ENCODE data around the gene CFL1.

The CFL1 gene

DNA sequence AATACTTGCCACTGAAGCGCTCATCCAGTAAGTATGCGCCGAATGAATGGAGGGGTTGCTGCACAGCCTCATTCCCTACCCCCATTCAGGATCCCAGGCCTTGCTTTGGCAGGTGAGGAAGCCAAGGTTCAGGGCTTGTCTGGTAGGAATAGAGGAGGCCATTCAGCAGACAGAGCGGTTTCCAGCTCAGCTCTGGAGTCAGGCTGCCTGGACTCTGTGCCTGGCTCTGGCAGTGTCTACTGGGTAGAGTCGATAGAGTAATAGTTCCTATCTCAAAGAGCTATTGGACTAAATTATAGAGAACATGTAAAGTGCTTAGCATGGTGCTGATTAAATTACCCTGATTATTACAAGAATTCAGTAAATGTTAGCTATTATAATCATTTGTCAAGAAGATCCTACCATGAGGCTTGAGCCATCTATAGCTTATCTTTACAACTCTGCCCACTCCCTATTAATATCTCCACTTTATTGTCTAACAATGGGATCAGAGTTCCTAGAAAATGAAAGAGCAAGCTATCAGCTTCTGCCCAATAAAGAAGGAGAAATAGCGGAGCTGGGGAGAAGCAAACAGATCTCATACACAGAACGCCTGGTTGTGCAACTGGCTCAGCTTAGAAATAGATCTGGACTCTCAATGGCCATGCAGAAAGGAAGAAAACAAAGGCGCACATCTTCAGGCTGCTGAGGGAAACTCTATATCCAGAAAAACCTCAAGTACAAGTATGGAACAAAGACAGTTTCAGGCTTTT, 30.8 kb downstream of the CFL1 start:
- H3K9me2 ChIP-seq (replicated peaks; ENCODE audit: low read depth, low read length), result no peaks in the 10 kb centered on the region
- H3K4me1 ChIP-seq (ENCODE audit: insufficient read depth, low read length, poor library complexity, severe bottlenecking), result peaks cover 14% of the 10 kb centered on the region
- H4K20me1 ChIP-seq (ENCODE audit: insufficient read depth, low read length, poor library complexity, severe bottlenecking), result no peaks in the 10 kb centered on the region
- H3K36me3 ChIP-seq (ENCODE audit: insufficient read depth, low read length), result no peaks in the 10 kb centered on the region
- TF ChIP-seq, protein P1, sequence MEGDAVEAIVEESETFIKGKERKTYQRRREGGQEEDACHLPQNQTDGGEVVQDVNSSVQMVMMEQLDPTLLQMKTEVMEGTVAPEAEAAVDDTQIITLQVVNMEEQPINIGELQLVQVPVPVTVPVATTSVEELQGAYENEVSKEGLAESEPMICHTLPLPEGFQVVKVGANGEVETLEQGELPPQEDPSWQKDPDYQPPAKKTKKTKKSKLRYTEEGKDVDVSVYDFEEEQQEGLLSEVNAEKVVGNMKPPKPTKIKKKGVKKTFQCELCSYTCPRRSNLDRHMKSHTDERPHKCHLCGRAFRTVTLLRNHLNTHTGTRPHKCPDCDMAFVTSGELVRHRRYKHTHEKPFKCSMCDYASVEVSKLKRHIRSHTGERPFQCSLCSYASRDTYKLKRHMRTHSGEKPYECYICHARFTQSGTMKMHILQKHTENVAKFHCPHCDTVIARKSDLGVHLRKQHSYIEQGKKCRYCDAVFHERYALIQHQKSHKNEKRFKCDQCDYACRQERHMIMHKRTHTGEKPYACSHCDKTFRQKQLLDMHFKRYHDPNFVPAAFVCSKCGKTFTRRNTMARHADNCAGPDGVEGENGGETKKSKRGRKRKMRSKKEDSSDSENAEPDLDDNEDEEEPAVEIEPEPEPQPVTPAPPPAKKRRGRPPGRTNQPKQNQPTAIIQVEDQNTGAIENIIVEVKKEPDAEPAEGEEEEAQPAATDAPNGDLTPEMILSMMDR (conservative IDR thresholded peaks at IDR 0.05; ENCODE audit: low read length), result no peak
- TF ChIP-seq EZH2phosphoT487 (IDR thresholded peaks at IDR 0.05; ENCODE audit: borderline replicate concordance), result no peak
- no peaks in the 10 kb centered on the region for H3K9me3 ChIP-seq (ENCODE audit: insufficient read depth, low read depth, low read length)
- H3K27me3 ChIP-seq (ENCODE audit: insufficient read depth, low read length, poor library complexity, severe bottlenecking), result no peaks in the 10 kb centered on the region
- H2AFZ ChIP-seq (ENCODE audit: low read length), result no peak overlapping the region
- H3F3A ChIP-seq (ENCODE audit: low read depth), result 0 out of 2 replicates have a peak, but pooled peaks cover 2% of the 10 kb centered on the region
- H3K9ac ChIP-seq (ENCODE audit: low read depth, low read length, poor library complexity, severe bottlenecking), result no peak overlapping the region
- H3K4me3 ChIP-seq (ENCODE audit: low read length, poor library complexity, severe bottlenecking), result no peak overlapping the region
- H3K4me2 ChIP-seq (ENCODE audit: low read depth, low read length, poor library complexity, severe bottlenecking), result no peak overlapping the region
- no peaks in the 10 kb centered on the region for H3K79me2 ChIP-seq (ENCODE audit: insufficient read depth, low read length)

DNA sequence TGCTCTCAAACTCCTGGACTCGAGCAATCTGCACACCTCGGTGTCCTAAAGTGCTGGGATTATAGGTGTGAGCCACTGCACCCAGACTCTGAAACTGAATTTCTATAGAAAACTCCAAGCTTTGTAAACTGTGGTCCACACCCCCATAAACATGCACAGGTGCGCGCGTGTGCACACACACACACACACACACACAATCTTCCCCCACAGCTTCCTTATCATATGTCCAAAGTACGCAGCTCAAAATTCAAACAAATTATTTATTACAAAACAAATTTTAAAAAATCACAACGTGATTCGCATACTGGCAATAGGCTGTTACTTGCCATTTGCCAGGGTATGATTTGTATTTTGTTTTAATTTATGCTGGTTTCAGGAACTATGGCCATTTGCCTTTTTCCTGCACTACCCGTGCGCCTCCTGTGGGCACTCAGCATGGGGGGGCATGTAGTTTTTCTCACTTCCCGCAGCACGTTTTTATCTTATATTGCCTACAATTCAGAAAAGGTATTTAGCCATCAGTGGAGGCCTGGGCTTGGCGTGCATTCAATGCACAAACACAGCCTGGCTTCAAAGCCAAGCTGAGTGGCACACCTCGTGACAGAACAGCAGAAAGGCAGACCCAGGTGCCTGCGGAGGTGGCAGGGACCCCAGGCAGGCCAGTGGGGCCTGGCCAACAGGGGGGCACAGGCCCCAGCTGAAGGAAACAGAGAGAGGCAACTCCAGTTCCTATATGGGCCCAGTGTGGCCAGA, 35.0 kb downstream of the CFL1 start:
- Histone ChIP-seq H3K9me3 (ENCODE audit: insufficient read depth, low read depth, low read length) (no peaks in the 10 kb centered on the region), H2AFZ (ENCODE audit: low read length) (no peak overlapping the region), H3K4me1 (ENCODE audit: insufficient read depth, low read length, poor library complexity, severe bottlenecking) (no peaks in the 10 kb centered on the region), H3K9ac (ENCODE audit: low read depth, low read length, poor library complexity, severe bottlenecking) (no peak overlapping the region), H3K4me2 (ENCODE audit: low read depth, low read length, poor library complexity, severe bottlenecking) (no peak overlapping the region), H3K36me3 (ENCODE audit: insufficient read depth, low read length) (no peaks in the 10 kb centered on the region), H3K9me2 (replicated peaks; ENCODE audit: low read depth, low read length) (no peaks in the 10 kb centered on the region), H3K79me2 (ENCODE audit: insufficient read depth, low read length) (no peaks in the 10 kb centered on the region), H4K20me1 (ENCODE audit: insufficient read depth, low read length, poor library complexity, severe bottlenecking) (no peaks in the 10 kb centered on the region), H3K4me3 (ENCODE audit: low read length, poor library complexity, severe bottlenecking) (no peak overlapping the region), H3K27me3 (ENCODE audit: insufficient read depth, low read length, poor library complexity, severe bottlenecking) (no peaks in the 10 kb centered on the region), H3F3A (ENCODE audit: low read depth) (no peaks in the 10 kb centered on the region)
- TF ChIP-seq, protein P1 (conservative IDR thresholded peaks at IDR 0.05; ENCODE audit: low read length), result no peak
- TF ChIP-seq EZH2phosphoT487 (IDR thresholded peaks at IDR 0.05; ENCODE audit: borderline replicate concordance), result no peak

GRCh38 chr11:65821107-65821506, 36.9 kb downstream of the CFL1 start:
- Histone ChIP-seq H3K9me3 (ENCODE audit: insufficient read depth, low read depth, low read length) (no peaks in the 10 kb centered on the region), H3K4me2 (ENCODE audit: low read depth, low read length, poor library complexity, severe bottlenecking) (no peak overlapping the region), H2AFZ (ENCODE audit: low read length) (no peak overlapping the region), H3K4me1 (ENCODE audit: insufficient read depth, low read length, poor library complexity, severe bottlenecking) (peaks cover 13% of the 10 kb centered on the region), H3K27me3 (ENCODE audit: insufficient read depth, low read length, poor library complexity, severe bottlenecking) (no peaks in the 10 kb centered on the region), H3K79me2 (ENCODE audit: insufficient read depth, low read length) (peaks cover 13% of the 10 kb centered on the region; the same call in 1 of the 2 replicates), H3K36me3 (ENCODE audit: insufficient read depth, low read length) (no peaks in the 10 kb centered on the region), H3K4me3 (ENCODE audit: low read length, poor library complexity, severe bottlenecking) (no peak overlapping the region), H3K9ac (ENCODE audit: low read depth, low read length, poor library complexity, severe bottlenecking) (no peak overlapping the region), H3F3A (ENCODE audit: low read depth) (no peaks in the 10 kb centered on the region), H3K9me2 (replicated peaks; ENCODE audit: low read depth, low read length) (no peaks in the 10 kb centered on the region), H4K20me1 (ENCODE audit: insufficient read depth, low read length, poor library complexity, severe bottlenecking) (no peaks in the 10 kb centered on the region)
- TF ChIP-seq EZH2phosphoT487 (IDR thresholded peaks at IDR 0.05; ENCODE audit: borderline replicate concordance), result no peak
- TF ChIP-seq, protein P1 (conservative IDR thresholded peaks at IDR 0.05; ENCODE audit: low read length), result no peak
